Measurements from ENCODE around the gene PIGZ. TPM values are rescaled to one million over a fixed set of nuclear protein-coding genes. Genes with fewer than 3 reads are reported as not detected.

The PIGZ gene
- total RNA-seq, 6 donors from 2014 or later: 3.4 to 16.8 (median 7.3) TPM

DNA sequence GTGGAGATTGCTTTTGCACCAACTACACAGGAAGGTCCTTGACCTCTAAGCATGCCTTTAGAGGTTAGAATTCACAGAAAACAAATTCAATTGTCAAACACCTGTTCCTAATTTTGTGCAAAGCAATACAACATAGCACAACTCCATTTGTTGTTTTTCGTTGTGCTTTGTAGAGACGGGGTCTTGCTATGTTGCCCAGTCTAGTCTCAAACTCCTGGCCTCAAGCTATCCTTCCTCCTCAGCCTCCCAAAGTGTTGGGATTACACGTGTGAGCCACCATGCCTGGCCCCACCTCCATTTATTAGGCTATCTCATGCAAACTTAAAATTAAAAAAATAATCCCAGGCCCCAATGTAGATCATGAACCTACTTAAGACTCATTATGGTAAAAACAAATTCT is 32.3 kb downstream of the PIGZ start:
- ATAC-seq (ENCODE audit: low FRiP score in 2 of 2) (no peak), DNase-seq (no peak)
- Histone ChIP-seq H3K36me3 (peaks cover 28 to 85% (median 70%) of the 10 kb centered on the region in 4 donors), H3K4me3 (no peak overlapping the region), H3K27me3 (no peaks in the 10 kb centered on the region), H3K9me3 (no peaks in the 10 kb centered on the region), H3K27ac (no peak overlapping the region), H3K4me1 (peaks cover 8 to 12% (median 9%) of the 10 kb centered on the region in 4 donors)
- no peak for TF ChIP-seq POLR2A (IDR thresholded peaks at IDR 0.05)
- TF ChIP-seq POLR2AphosphoS5 (IDR thresholded peaks at IDR 0.05): no peak
- TF ChIP-seq, protein P1, sequence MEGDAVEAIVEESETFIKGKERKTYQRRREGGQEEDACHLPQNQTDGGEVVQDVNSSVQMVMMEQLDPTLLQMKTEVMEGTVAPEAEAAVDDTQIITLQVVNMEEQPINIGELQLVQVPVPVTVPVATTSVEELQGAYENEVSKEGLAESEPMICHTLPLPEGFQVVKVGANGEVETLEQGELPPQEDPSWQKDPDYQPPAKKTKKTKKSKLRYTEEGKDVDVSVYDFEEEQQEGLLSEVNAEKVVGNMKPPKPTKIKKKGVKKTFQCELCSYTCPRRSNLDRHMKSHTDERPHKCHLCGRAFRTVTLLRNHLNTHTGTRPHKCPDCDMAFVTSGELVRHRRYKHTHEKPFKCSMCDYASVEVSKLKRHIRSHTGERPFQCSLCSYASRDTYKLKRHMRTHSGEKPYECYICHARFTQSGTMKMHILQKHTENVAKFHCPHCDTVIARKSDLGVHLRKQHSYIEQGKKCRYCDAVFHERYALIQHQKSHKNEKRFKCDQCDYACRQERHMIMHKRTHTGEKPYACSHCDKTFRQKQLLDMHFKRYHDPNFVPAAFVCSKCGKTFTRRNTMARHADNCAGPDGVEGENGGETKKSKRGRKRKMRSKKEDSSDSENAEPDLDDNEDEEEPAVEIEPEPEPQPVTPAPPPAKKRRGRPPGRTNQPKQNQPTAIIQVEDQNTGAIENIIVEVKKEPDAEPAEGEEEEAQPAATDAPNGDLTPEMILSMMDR (IDR thresholded peaks at IDR 0.05): no peak
- no peak for TF ChIP-seq EP300 (IDR thresholded peaks at IDR 0.05)
- 88 to 91% methylated on average over 3 of the region's 3 CpGs for WGBS, 2 donors

DNA sequence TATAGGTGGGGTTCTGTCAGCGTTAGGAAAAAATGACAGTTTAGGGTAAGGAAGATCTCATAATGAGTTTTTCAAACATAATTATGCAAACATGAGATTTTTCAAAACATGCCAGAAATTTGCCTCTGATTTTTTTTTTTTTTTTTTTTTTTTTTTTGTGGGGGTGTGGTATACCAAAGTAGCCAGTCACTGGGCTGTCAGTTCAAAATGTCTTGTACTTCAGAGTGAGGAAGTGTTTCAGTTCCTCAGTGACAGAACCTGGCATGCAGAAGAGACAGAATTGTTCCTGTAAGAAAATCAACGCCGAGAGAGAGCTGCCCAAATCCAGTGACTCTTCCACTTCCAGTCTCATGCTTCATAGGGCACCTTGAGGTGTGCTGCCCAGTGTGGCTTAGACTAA is 36.0 kb downstream of the PIGZ start:
- no peak for ATAC-seq (ENCODE audit: low FRiP score in 2 of 2)
- no peak for TF ChIP-seq EP300 (IDR thresholded peaks at IDR 0.05)
- no peak for TF ChIP-seq POLR2A (IDR thresholded peaks at IDR 0.05)
- TF ChIP-seq, protein P1 (IDR thresholded peaks at IDR 0.05): no peak
- TF ChIP-seq POLR2AphosphoS5 (IDR thresholded peaks at IDR 0.05): no peak
- WGBS, 2 donors: 91 to 95% methylated on average over 3 of the region's 3 CpGs

GRCh38 chr3:196931828-196932587 is 36.6 kb downstream of the PIGZ start:
- DNase-seq (no peak), ATAC-seq (ENCODE audit: low FRiP score in 2 of 2) (no peak)
- H3K27me3 ChIP-seq: no peaks in the 10 kb centered on the region
- peaks cover 23 to 97% (median 70%) of the 10 kb centered on the region in 4 donors for H3K36me3 ChIP-seq
- no peak for TF ChIP-seq POLR2AphosphoS5 (IDR thresholded peaks at IDR 0.05)
- TF ChIP-seq, protein P1 (IDR thresholded peaks at IDR 0.05): no peak
- TF ChIP-seq EP300 (IDR thresholded peaks at IDR 0.05): no peak
- TF ChIP-seq POLR2A (IDR thresholded peaks at IDR 0.05): no peak
- H3K4me3 ChIP-seq: no peak overlapping the region
- no peaks in the 10 kb centered on the region for H3K4me1 ChIP-seq
- H3K9me3 ChIP-seq: no peaks in the 10 kb centered on the region
- H3K27ac ChIP-seq: no peak overlapping the region
- WGBS, 2 donors: 91% methylated on average over 12 of the region's 12 CpGs

More for the DNA sequence above, 36.0 kb downstream of the PIGZ start:
- H3K36me3 ChIP-seq: peaks cover 29 to 98% (median 76%) of the 10 kb centered on the region in 4 donors
- H3K4me1 ChIP-seq: no peaks in the 10 kb centered on the region
- H3K4me3 ChIP-seq: no peak overlapping the region
- no peaks in the 10 kb centered on the region for H3K27me3 ChIP-seq
- no peak overlapping the region for H3K27ac ChIP-seq
- no peaks in the 10 kb centered on the region for H3K9me3 ChIP-seq
- DNase-seq: no peak

GRCh38 chr3:196931157-196931556 is 37.5 kb downstream of the PIGZ start:
- WGBS, 2 donors: 91 to 95% methylated on average over 4 of the region's 4 CpGs
- Histone ChIP-seq H3K9me3 (no peaks in the 10 kb centered on the region), H3K4me1 (no peaks in the 10 kb centered on the region), H3K4me3 (no peak overlapping the region), H3K27ac (no peak overlapping the region), H3K27me3 (no peaks in the 10 kb centered on the region), H3K36me3 (peaks cover 20 to 89% (median 61%) of the 10 kb centered on the region in 4 donors)
- no peak for DNase-seq
- ATAC-seq (ENCODE audit: low FRiP score in 2 of 2): no peak
- TF ChIP-seq POLR2A (IDR thresholded peaks at IDR 0.05) (no peak), POLR2AphosphoS5 (IDR thresholded peaks at IDR 0.05) (no peak)
- TF ChIP-seq, protein P1 (IDR thresholded peaks at IDR 0.05): no peak
